ENCODE data around the gene SLX9.

- TF ChIP-seq, protein P1, sequence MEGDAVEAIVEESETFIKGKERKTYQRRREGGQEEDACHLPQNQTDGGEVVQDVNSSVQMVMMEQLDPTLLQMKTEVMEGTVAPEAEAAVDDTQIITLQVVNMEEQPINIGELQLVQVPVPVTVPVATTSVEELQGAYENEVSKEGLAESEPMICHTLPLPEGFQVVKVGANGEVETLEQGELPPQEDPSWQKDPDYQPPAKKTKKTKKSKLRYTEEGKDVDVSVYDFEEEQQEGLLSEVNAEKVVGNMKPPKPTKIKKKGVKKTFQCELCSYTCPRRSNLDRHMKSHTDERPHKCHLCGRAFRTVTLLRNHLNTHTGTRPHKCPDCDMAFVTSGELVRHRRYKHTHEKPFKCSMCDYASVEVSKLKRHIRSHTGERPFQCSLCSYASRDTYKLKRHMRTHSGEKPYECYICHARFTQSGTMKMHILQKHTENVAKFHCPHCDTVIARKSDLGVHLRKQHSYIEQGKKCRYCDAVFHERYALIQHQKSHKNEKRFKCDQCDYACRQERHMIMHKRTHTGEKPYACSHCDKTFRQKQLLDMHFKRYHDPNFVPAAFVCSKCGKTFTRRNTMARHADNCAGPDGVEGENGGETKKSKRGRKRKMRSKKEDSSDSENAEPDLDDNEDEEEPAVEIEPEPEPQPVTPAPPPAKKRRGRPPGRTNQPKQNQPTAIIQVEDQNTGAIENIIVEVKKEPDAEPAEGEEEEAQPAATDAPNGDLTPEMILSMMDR (IDR thresholded peaks at IDR 0.05) = no peak
- no peak for TF ChIP-seq POLR2A (IDR thresholded peaks at IDR 0.05)
- TF ChIP-seq EP300 (IDR thresholded peaks at IDR 0.05) = no peak
Measured at GRCh38 chr21:44996501-44996921, 56.7 kb downstream of the SLX9 start.
